ENCODE measurements around the gene RCOR1. TPM values are rescaled to one million over a fixed set of nuclear protein-coding genes. Genes with fewer than 3 reads are reported as not detected.
A peak's percentile ranks its signal among the peaks of the same experiment; 100 is the strongest.

Gene RCOR1
- total RNA-seq, 3 donors from 2014 or later, result 29.4 to 31.3 (median 29.5) TPM

DNA sequence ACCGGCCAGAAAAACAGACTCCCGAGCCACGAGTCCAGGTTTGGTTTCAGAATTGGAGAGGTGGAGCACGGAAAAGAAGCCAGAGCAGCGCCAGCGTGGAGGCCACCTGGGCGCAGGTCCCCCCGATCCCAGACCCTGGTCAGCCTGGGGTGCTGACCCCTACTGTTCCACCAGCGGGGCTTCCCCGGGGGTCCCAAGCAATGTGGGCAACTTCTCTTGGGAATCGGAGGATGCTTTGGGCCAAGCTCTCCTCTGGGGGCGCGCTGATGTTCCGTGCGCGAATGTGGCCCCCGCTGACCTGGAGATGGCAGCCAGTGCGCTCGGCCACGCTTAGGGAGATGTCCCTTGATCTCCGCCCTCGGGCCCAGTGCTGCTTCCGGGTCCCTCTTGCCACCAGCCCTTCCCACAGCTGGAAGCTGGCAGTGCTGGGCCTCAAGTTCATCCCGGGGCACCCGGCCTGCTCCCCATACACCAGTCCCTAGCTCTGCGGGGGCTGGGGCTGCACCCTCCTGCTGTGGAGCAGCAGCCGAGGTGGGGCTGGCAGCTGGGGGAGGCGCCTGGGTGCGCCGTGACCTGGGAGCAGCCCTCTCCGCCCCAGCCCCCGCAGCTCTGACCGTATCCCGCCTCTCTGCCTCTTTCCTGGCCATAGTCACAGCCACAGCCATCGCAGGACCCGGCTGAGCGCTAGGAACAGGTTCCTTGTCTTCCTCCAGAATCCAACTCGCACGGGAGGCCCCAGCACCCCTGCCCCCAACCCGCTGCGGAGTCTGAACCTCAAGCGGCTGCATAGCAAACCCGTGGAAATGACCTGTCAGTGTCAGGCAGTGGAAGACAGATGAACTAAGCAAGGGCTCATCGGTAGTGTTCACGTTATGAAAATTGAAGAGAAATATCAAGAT lies 91.2 kb downstream of the RCOR1 start:
- Histone ChIP-seq H3K9me3 (no peaks in the 10 kb centered on the region), H3K36me3 (ENCODE audit: low read depth) (no peaks in the 10 kb centered on the region), H3K4me1 (ENCODE audit: low read depth) (peaks cover 7% of the 10 kb centered on the region), H3K4me3 (no peak overlapping the region)
- TF ChIP-seq, protein P1, sequence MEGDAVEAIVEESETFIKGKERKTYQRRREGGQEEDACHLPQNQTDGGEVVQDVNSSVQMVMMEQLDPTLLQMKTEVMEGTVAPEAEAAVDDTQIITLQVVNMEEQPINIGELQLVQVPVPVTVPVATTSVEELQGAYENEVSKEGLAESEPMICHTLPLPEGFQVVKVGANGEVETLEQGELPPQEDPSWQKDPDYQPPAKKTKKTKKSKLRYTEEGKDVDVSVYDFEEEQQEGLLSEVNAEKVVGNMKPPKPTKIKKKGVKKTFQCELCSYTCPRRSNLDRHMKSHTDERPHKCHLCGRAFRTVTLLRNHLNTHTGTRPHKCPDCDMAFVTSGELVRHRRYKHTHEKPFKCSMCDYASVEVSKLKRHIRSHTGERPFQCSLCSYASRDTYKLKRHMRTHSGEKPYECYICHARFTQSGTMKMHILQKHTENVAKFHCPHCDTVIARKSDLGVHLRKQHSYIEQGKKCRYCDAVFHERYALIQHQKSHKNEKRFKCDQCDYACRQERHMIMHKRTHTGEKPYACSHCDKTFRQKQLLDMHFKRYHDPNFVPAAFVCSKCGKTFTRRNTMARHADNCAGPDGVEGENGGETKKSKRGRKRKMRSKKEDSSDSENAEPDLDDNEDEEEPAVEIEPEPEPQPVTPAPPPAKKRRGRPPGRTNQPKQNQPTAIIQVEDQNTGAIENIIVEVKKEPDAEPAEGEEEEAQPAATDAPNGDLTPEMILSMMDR (IDR thresholded peaks at IDR 0.05), result no peak
- intact Hi-C loops (cut with DNase I, micrococcal nuclease), result no loop called here
- peak; percentile 66 to 77 (median 76) for DNase-seq
- peak; percentile 91 for ATAC-seq

DNA sequence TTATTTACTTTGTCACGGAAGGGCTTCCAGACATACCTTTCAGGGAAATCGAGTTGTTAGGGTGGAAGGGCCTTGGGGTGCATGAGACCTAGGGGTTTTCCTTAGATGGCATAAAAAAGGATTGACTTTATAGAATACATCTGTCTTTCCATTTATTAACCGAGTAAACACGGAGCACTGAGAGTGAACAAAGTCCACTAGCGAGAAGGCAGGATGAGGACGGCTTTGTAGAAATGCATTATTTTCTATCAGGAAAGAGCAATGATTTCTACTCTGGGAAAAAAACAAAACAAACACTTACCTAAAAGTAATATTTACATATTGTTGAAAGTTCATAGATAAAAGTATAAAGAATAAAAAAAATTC lies 91.8 kb downstream of the RCOR1 start:
- TF ChIP-seq, protein P1 (IDR thresholded peaks at IDR 0.05), result no peak
- no peaks in the 10 kb centered on the region for H3K9me3 ChIP-seq
- peaks cover 7% of the 10 kb centered on the region for H3K4me1 ChIP-seq (ENCODE audit: low read depth)
- intact Hi-C loops (cut with DNase I, micrococcal nuclease), result no loop called here
- no peak overlapping the region for H3K4me3 ChIP-seq
- ATAC-seq (peak; percentile 52), DNase-seq (no peak)
- H3K36me3 ChIP-seq (ENCODE audit: low read depth), result no peaks in the 10 kb centered on the region

DNA sequence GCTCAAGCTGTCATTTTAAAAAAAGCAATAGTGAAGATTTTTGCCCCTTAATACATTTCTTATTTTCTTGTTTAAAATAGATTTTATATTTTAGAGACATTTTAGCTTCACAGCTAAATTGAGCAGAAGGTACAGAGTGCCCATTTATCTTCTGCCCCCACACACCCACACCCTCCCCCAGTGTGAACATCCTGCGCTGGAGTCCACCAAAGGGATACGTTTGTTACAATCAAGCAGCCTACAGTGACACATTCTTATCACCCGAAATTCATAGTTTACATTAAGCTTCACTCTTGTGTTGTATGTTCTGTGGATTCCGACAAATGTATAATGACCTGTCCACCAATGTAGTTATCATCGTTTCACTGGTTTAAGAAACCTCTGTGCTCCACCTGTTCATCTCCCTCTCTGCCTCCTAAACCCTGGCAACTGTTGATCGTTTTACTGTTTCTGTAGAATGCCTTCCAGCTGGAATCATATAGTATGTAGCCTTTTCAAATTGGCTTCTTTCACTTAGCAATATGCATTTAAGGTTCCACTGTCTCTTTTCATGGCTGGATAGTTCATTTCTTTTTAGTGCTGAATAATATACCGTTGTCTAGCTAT lies 93.8 kb downstream of the RCOR1 start:
- Histone ChIP-seq H3K36me3 (ENCODE audit: low read depth) (no peaks in the 10 kb centered on the region), H3K4me1 (ENCODE audit: low read depth) (peaks cover 12% of the 10 kb centered on the region), H3K9me3 (no peaks in the 10 kb centered on the region), H3K4me3 (no peak overlapping the region)
- ATAC-seq (no peak), DNase-seq (no peak)
- intact Hi-C loops (cut with DNase I, micrococcal nuclease), result no loop called here
- TF ChIP-seq, protein P1 (IDR thresholded peaks at IDR 0.05), result no peak

DNA sequence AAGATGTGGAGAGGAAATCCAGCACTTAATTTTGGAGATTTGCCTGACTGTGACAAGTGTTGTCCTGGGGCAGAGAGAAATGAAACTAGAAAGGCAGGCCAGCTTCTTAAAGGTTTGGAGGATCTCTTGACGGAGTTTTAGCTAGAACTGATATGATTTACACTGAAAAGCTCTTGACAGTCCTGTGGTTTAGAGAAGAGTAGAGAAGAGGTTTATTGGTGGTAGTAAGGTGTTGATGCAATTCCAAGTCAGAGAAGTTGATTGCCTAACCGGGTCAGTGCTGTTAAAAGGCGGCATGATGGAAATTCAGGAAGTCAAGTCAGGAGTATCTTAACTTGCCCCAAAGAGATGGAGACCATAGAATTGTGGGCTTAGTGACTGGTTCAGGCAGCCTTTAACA lies 95.8 kb downstream of the RCOR1 start:
- no peaks in the 10 kb centered on the region for H3K36me3 ChIP-seq (ENCODE audit: low read depth)
- TF ChIP-seq, protein P1 (IDR thresholded peaks at IDR 0.05), result no peak
- ATAC-seq (no peak), DNase-seq (no peak)
- intact Hi-C loops (cut with DNase I, micrococcal nuclease), result no loop called here
- H3K4me3 ChIP-seq, result no peak overlapping the region
- no peaks in the 10 kb centered on the region for H3K9me3 ChIP-seq
- peaks cover 8% of the 10 kb centered on the region for H3K4me1 ChIP-seq (ENCODE audit: low read depth)

DNA sequence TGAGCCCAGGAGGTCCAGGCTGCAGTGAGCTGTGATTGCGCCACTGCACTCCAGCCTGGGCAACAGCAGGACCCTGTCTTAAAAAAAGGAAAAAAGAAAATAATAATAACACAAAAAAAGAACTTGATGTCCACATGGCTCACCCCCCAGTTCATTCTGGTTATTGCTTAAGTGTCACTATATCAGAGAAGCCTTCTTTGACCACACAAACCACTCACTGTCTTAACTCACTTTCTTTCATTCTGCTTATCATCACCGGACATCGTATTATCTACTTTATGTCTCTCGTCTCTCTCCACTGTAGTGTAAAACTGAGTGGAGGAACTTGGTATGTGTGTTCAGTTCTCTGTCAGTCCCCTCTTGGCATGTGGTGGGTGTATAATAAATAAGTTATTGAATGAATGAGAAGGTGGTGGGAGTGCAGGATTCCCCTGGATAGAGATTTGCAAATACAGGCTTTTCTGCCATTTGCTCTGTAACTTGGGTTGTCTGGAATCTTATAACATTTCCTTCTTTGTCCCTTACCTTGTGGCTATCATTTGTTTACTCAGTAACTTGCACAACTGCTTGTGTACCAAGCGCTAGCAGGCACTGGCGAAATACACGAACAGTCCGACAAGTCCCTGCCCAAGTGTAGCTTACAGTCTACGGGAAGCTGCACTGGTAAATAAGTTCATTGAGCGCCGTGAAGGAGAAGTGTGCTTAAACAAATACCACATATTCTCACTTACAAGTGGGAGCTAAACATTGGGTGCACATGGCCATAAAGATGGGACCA lies 98.2 kb downstream of the RCOR1 start:
- Histone ChIP-seq H3K4me3 (no peak overlapping the region), H3K36me3 (ENCODE audit: low read depth) (no peaks in the 10 kb centered on the region), H3K9me3 (no peaks in the 10 kb centered on the region), H3K4me1 (ENCODE audit: low read depth) (peaks cover 11% of the 10 kb centered on the region)
- DNase-seq (no peak), ATAC-seq (peak; percentile 61)
- intact Hi-C loops (cut with DNase I, micrococcal nuclease), result no loop called here
- TF ChIP-seq, protein P1 (IDR thresholded peaks at IDR 0.05), result no peak
